Measurements from ENCODE around the gene TIGIT.

Gene TIGIT

GRCh38 chr3:114308377-114308776, 14.5 kb downstream of the TIGIT start:
- no peak overlapping the region for H3K4me3 ChIP-seq (replicated peaks; ENCODE audit: low read depth, low read length)
- TF ChIP-seq CTCF (IDR thresholded peaks at IDR 0.05; ENCODE audit: low read length, missing control alignments): no peak
- DNase-seq (ENCODE audit: low read depth): no peak

DNA sequence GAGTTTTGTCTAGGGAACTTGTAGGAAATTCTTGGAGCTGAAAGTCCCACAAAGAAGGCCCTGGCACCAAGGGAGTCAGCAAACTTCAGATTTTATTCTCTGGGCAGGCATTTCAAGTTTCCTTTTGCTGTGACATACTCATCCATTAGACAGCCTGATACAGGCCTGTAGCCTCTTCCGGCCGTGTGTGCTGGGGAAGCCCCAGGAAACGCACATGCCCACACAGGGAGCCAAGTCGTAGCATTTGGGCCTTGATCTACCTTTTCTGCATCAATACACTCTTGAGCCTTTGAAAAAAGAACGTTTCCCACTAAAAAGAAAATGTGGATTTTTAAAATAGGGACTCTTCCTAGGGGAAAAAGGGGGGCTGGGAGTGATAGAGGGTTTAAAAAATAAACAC, 15.0 kb downstream of the TIGIT start:
- no peak for TF ChIP-seq CTCF (IDR thresholded peaks at IDR 0.05; ENCODE audit: low read length, missing control alignments)
- no peak overlapping the region for H3K4me3 ChIP-seq (replicated peaks; ENCODE audit: low read depth, low read length)
- no peak for DNase-seq (ENCODE audit: low read depth)

DNA sequence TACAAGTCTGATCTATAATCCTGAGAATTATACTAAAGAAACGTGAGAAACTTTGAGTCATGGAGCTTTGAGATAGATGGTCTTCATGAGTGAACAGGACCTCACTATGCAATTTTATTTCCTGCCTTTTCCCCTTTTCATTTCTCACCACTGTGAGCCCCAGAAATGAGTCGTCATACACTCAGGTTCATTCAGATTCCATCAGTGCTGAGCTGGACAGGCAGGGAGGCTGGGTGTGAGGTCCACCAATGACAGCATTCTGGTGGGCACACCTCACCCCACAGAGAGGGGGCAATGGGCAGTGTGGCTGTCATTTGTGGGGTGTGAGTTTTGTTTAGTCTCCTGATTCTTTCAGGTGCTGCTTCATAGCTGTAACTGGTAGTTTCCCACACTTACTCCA, 16.9 kb downstream of the TIGIT start:
- TF ChIP-seq CTCF (IDR thresholded peaks at IDR 0.05; ENCODE audit: low read length, missing control alignments): no peak
- no peak overlapping the region for H3K4me3 ChIP-seq (replicated peaks; ENCODE audit: low read depth, low read length)
- no peak for DNase-seq (ENCODE audit: low read depth)

DNA sequence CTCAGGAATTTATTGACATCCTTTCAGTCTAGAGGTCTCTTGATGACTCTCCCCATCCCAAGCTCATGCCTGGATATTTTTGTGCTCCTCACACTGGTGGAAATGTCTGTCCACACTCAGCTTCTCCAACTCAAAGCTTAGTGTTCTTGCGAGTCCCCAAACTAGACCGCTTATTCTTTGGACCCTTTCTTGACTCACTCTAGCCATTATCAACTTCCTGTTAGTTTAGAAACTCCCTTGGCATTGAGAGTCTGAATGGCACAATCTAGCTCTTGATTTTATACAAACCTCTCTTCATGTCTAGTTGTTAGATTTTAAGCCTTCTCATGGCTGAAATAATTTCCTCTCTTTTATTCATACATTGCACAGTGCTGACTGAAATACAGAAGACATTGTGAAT, 19.6 kb downstream of the TIGIT start:
- no peak overlapping the region for H3K4me3 ChIP-seq (replicated peaks; ENCODE audit: low read depth, low read length)
- no peak for DNase-seq (ENCODE audit: low read depth)
- no peak for TF ChIP-seq CTCF (IDR thresholded peaks at IDR 0.05; ENCODE audit: low read length, missing control alignments)

DNA sequence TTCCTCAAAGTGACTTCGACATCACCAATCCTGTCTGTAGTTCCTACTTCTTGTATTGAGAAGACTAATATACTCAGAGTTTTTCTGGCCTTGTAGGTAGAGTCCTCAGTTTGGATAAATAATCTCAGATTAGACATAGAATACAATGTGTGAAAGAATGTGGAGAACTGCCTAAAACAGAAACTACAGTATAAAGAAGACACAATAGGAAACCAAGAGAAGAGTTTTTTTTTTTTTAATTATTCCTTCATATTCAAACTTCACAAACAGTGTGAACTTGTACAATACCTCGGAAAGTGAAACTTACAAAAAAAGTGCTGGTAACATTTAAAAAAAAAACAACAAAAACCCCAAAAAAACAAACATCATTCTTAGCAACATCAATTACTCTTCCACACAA, 20.5 kb downstream of the TIGIT start:
- TF ChIP-seq CTCF (IDR thresholded peaks at IDR 0.05; ENCODE audit: low read length, missing control alignments): no peak
- DNase-seq (ENCODE audit: low read depth): no peak
- no peak overlapping the region for H3K4me3 ChIP-seq (replicated peaks; ENCODE audit: low read depth, low read length)

DNA sequence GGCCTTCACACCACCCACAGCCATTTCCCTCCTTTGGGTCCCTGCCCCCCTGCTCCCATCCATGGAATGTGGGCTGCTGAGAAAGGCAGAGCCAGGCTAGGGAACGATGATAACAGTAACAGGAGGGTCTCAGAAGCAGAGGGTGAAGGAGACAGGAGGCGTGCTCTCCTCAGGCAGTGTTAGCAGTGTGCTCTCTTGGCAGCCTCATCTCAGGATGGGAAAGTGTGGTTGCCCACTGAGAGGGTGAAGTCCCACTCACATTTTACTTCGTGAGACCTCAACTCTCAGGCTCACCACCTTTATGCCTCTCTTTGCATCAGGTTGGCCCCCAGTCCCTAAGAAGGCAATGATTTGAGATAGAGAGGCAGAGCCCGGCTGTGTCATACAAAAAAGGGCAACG, 24.5 kb downstream of the TIGIT start:
- H3K4me3 ChIP-seq (replicated peaks; ENCODE audit: low read depth, low read length): no peak overlapping the region
- TF ChIP-seq CTCF (IDR thresholded peaks at IDR 0.05; ENCODE audit: low read length, missing control alignments): no peak
- DNase-seq (ENCODE audit: low read depth): no peak

DNA sequence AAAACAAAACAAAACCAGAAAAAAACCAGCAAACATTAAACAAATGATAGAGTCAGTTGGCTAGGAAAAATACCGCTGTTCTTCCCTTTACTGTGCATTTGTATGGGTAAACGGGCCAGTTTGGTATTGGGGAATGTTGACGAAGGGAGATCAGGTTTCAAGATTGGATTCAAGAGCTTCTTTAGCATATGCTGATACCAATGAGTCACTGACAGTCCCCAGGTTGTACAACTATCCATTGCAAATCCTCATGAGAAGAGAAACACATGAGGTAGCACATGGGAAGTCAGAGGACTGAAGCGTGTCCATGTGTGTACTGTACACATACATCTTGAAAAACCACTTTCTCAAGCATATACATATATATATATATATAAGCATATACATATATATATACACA, 25.6 kb downstream of the TIGIT start:
- no peak for TF ChIP-seq CTCF (IDR thresholded peaks at IDR 0.05; ENCODE audit: low read length, missing control alignments)
- H3K4me3 ChIP-seq (replicated peaks; ENCODE audit: low read depth, low read length): no peak overlapping the region
- DNase-seq (ENCODE audit: low read depth): peak; percentile 59
